K562 (cell line): Measurements from ENCODE around the gene PRM1. TPM values are rescaled to one million over a fixed set of nuclear protein-coding genes. Genes with fewer than 3 reads are reported as not detected.

Experiments
- BRF1 ChIP-seq: IDR thresholded peaks from 3 replicates; pipeline ENCODE4 v1.6.1; 2011; ENCODE audit warnings: borderline replicate concordance, mild to moderate bottlenecking; ENCODE audit not compliant: insufficient read length; ENCODE audit errors: extremely low read depth
- DNMT1 ChIP-seq: fragments of 450-650 bp; IDR thresholded peaks from 2 replicates; pipeline ENCODE4 v1.6.1; 2016; ENCODE audit warnings: antibody characterized with exemption, mild to moderate bottlenecking
- HOXB6 ChIP-seq: fragments of 250-450 bp; sonication (Bioruptor Pico); IDR thresholded peaks from 2 replicates; pipeline ENCODE4 v1.5.1; 2022; ENCODE audit warnings: mild to moderate bottlenecking, borderline replicate concordance
- MEIS2 ChIP-seq: fragments of 450-650 bp; IDR thresholded peaks from 2 replicates; pipeline ENCODE4 v1.6.1; 2014; ENCODE audit warnings: mild to moderate bottlenecking; ENCODE audit not compliant: partially characterized antibody
- NCOA6 ChIP-seq: fragments of 450-650 bp; IDR thresholded peaks from 2 replicates; pipeline ENCODE4 v1.6.1; 2017; ENCODE audit warnings: mild to moderate bottlenecking
- NR1H2 ChIP-seq: sonication (generic); formaldehyde crosslinking; IDR thresholded peaks from 2 replicates; pipeline ENCODE4 v1.4.0; 2020; ENCODE audit warnings: mild to moderate bottlenecking, missing genetic modification reagents
- RFX1 ChIP-seq: fragments of 450-650 bp; IDR thresholded peaks from 2 replicates; pipeline ENCODE4 v1.6.1; 2016; ENCODE audit warnings: mild to moderate bottlenecking, moderate library complexity
- SMARCC2 ChIP-seq: fragments of 450-650 bp; IDR thresholded peaks from 2 replicates; pipeline ENCODE4 v1.6.1; 2017; ENCODE audit warnings: antibody characterized with exemption, moderate library complexity, mild to moderate bottlenecking, low read depth
- TCF7L2 ChIP-seq: fragments of 150-350 bp; IDR thresholded peaks from 2 replicates; pipeline ENCODE4 v1.6.1; 2016; ENCODE audit warnings: low read depth, mild to moderate bottlenecking, low read length, moderate library complexity
- TCFL5 ChIP-seq: fragments of 250-450 bp; sonication (Bioruptor Pico); conservative IDR thresholded peaks from 2 replicates; pipeline ENCODE4 v1.6.1; 2021; ENCODE audit warnings: mild to moderate bottlenecking, moderate library complexity, matching md5 sums
- YY1 ChIP-seq, 3 experiments: IDR thresholded peaks; 2 replicates each; pipeline ENCODE4 v1.6.1; 2011; ENCODE audit warnings: low read length in 2 of 3, mild to moderate bottlenecking in 2 of 3, moderate library complexity in 2 of 3, borderline replicate concordance in 1 of 3, control low read depth in 1 of 3, low read depth in 1 of 3; ENCODE audit not compliant: insufficient read depth in 3 of 3, insufficient replicate concordance in 2 of 3, control insufficient read depth in 1 of 3, insufficient read length in 1 of 3; ENCODE audit errors: extremely low read depth in 1 of 3
- ZC3H8 ChIP-seq: fragments of 450-650 bp; IDR thresholded peaks from 2 replicates; pipeline ENCODE4 v1.6.1; 2017
- ZNF311 ChIP-seq: fragments of 250-450 bp; sonication (Bioruptor Pico); IDR thresholded peaks from 2 replicates; pipeline ENCODE4 v1.4.0; 2020; ENCODE audit warnings: mild to moderate bottlenecking, moderate library complexity
- polyA plus RNA-seq, 8 experiments: library from polyadenylated mRNA; depleted of rRNA in 4 of 8; stranded (reverse) in 5 of 8; unstranded in 3 of 8; fragments of >200 nt; fragmentation: Nextera tagmentation in 2 of 8; fragmentation: Illumina TruSeq in 1 of 8; extraction: Ambion mirVana in 2 of 8; extraction: Trizol in 1 of 8; gene quantifications; 2 replicates each; pipeline versions ENCODE4 v1.2.1 to v1.2.3, GENCODE V29; 2011 to 2014; ENCODE audit warnings: inconsistent platforms in 1 of 8, missing spikeins in 1 of 8
- total RNA-seq, 7 experiments: library from RNA; depleted of rRNA in 6 of 7; stranded (reverse); fragments of >200 nt in 6 of 7; fragmentation: Illumina TruSeq in 2 of 7; extraction: Trizol in 2 of 7; gene quantifications; 2 replicates each; pipeline versions ENCODE4 v1.2.1 to v1.2.3, GENCODE V29; 2011 to 2021; ENCODE audit warnings: low replicate concordance in 1 of 7
- TF ChIP-seq, protein P1 (sequence below), 2 experiments: IDR thresholded peaks; 2 replicates each; pipeline ENCODE4 v1.6.1; 2012; ENCODE audit warnings: improper control_type of control experiment in 2 of 2, low read depth in 2 of 2, low read length in 2 of 2, borderline replicate concordance in 1 of 2
- TF ChIP-seq, protein P2 (sequence below): IDR thresholded peaks from 2 replicates; pipeline ENCODE4 v1.6.1; 2012; ENCODE audit warnings: low read depth, low read length, improper control_type of control experiment, borderline replicate concordance
- TF ChIP-seq, protein P3 (sequence below): fragments of 250-450 bp; sonication (Bioruptor Pico); IDR thresholded peaks from 2 replicates; pipeline ENCODE4 v1.8.0; 2022; ENCODE audit warnings: moderate library complexity, mild to moderate bottlenecking, inconsistent platforms

PRM1 gene
- total and polyA plus RNA-seq, 9 of the 15 experiments (the other 6 are each of a cell fraction or from before 2014, with no cell fraction given) = not detected

DNA sequence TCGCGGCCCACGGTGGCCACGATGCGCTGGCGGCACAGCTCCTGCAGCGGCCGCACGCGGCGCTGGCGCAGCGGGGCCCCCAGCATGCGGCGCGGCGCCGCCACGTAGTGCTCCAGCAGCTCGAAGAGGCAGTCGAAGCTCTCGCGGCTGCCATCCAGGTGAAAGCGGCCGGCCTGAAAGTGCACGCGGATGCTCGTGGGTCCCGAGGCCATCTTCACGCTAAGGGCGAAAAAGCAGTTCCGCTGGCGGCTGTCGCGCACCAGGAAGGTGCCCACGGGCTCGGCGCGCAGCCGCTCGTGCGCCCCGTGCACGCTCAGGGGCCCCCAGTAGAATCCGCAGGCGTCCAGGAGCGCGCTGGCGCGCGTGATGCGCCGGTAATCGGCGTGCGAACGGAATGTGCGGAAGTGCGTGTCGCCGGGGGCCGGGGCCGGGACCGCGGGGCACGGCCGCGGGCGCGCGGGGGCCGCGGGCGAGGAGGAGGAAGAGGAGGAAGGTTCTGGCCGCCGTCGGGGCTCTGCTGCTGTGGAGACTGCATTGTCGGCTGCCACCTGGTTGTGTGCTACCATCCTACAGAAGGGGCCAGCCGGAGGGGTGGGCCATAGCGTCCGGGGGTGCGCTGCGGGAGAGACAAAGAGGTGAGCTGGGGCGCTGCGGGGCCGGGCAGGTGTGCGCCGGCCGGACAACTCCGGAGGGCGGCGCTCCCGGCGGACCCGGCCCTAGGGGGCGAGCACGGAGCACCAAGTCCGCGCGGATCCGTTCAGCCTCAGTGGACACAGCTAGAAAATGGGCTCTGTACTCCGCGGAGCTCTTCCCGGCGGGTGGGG is 26.0 kb downstream of the PRM1 start (continued):
- TF ChIP-seq, protein P1, sequence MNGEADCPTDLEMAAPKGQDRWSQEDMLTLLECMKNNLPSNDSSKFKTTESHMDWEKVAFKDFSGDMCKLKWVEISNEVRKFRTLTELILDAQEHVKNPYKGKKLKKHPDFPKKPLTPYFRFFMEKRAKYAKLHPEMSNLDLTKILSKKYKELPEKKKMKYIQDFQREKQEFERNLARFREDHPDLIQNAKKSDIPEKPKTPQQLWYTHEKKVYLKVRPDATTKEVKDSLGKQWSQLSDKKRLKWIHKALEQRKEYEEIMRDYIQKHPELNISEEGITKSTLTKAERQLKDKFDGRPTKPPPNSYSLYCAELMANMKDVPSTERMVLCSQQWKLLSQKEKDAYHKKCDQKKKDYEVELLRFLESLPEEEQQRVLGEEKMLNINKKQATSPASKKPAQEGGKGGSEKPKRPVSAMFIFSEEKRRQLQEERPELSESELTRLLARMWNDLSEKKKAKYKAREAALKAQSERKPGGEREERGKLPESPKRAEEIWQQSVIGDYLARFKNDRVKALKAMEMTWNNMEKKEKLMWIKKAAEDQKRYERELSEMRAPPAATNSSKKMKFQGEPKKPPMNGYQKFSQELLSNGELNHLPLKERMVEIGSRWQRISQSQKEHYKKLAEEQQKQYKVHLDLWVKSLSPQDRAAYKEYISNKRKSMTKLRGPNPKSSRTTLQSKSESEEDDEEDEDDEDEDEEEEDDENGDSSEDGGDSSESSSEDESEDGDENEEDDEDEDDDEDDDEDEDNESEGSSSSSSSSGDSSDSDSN (IDR thresholded peaks at IDR 0.05; ENCODE audit: borderline replicate concordance in 1 of 2, low read depth in 2 of 2, low read length in 2 of 2) = peak; percentile 44 to 74; a peak in 2 of 4 replicates
- TF ChIP-seq ZC3H8 = no peak
- no peak for TF ChIP-seq SMARCC2
- TF ChIP-seq ZNF311 (CRISPR knock-in tag) = peak; percentile 51; the same call in 1 of the 2 replicates
- TF ChIP-seq BRF1 = no peak
- no peak for TF ChIP-seq MEIS2
- TF ChIP-seq DNMT1 = no peak
- TF ChIP-seq HOXB6 (CRISPR knock-in tag) = no peak
- TF ChIP-seq RFX1 = no peak
- 0 out of 2 replicates have a peak, but pooled peaks have one; percentile 7 for TF ChIP-seq NCOA6
- TF ChIP-seq YY1 (IDR thresholded peaks at IDR 0.05; ENCODE audit: borderline replicate concordance in 1 of 3, control insufficient read depth in 1 of 3, extremely low read depth in 1 of 3, insufficient read depth in 3 of 3, insufficient read length in 1 of 3, insufficient replicate concordance in 2 of 3, low read depth in 1 of 3, low read length in 2 of 3) = peak in 2 of 3 experiments; percentile 42 to 48
- TF ChIP-seq NR1H2 = peak; percentile 92; the same call in 1 of the 2 replicates
- TF ChIP-seq, protein P2, sequence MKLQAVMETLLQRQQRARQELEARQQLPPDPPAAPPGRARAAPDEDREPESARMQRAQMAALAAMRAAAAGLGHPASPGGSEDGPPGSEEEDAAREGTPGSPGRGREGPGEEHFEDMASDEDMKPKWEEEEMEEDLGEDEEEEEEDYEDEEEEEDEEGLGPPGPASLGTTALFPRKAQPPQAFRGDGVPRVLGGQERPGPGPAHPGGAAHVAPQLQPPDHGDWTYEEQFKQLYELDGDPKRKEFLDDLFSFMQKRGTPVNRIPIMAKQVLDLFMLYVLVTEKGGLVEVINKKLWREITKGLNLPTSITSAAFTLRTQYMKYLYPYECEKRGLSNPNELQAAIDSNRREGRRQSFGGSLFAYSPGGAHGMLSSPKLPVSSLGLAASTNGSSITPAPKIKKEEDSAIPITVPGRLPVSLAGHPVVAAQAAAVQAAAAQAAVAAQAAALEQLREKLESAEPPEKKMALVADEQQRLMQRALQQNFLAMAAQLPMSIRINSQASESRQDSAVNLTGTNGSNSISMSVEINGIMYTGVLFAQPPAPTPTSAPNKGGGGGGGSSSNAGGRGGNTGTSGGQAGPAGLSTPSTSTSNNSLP = no peak
- no peak for TF ChIP-seq TCFL5 (CRISPR knock-in tag)
- no peak for TF ChIP-seq TCF7L2
- TF ChIP-seq, protein P3, sequence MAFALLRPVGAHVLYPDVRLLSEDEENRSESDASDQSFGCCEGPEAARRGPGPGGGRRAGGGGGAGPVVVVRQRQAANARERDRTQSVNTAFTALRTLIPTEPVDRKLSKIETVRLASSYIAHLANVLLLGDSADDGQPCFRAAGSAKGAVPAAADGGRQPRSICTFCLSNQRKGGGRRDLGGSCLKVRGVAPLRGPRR = no peak
